Stimulated activated CD4-positive, alpha-beta T cell treated with anti-CD3 and anti-CD28 coated beads, Interleukin-1b, Interleukin-23, amount 100 ng/mL, for 4 hours (primary cell): ENCODE results near the gene PTN.

Experiments used
- DNase-seq, 2 donors: peaks; one replicate each; pipeline ENCODE4 v3.0.0-alpha.2; 2020; ENCODE audit warnings: low read depth in 2 of 2

Gene PTN

DNA sequence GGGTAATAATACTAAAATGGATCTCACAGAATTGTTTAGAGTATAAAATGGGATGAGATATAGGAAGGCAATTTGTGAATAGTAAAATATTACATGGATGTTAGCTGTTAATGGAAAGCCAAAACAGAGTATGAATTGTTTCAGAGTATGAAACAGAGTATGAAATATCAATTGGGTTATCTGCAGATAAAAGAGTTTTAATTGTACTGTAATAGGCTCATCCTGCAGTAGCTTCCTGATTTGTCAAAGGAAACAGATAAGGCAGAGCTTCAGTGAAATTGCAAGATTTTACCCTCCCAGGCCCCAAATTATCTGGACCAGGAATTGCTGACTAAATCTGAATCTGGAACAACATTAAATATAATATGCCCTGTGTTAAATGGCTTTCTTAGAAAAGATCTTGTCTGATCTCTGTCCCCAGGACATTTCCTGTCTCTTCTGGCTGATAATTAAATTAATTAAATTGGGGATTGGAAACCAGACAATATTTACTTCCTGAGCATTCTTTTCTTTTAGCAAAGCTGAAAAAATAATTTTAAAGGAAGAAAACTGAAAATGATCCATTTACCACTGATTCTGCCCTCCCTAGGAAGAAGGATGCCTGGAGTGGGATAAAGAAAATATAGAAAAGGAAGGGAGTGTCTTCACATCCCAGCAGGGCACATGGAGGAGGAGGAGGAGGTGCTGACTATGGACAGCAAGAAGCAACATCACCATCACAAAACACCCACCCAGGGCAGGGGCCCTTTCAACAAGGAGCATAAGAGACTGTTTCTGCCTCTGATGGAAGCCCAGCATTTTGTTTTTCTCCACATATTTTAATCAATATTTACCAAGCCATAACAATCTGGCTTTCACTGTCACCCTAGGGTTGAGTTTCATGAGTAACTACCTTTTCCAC is 18.5 kb downstream of the PTN start:
- no peak for DNase-seq

DNA sequence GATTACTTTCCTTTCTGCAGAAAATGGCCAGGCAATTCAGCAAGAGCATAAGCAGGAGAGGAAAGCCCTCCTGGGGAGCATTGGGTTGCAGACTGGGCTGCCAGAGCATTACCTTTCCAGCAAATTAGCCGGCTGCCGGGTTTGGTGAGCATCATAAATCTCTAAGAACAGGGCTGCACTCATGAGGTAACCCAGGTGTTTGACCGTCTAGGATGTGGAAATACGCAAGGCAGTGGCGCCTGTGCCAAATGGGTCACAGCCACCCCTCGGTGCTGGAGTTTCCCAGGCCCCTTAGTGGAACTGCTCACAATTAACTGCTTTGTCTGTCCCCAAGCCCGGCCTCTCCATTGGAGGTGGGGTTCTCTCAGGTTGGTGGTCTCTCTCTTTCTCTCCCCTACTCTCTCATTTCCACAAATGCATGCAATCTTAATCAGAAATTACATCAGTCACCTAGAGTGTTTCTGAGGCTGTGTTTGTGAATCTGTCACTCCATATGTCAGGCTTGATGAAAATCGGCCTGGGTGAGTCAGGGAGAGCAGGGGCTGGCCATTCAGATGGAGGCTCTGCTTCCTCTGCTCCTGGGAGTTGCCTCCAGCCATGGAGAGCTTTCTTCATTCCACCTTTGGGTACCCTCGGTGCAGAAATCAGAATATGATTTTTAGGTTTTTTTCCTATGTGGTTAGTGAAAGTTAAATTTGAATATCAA is 26.7 kb downstream of the PTN start:
- no peak for DNase-seq

DNA sequence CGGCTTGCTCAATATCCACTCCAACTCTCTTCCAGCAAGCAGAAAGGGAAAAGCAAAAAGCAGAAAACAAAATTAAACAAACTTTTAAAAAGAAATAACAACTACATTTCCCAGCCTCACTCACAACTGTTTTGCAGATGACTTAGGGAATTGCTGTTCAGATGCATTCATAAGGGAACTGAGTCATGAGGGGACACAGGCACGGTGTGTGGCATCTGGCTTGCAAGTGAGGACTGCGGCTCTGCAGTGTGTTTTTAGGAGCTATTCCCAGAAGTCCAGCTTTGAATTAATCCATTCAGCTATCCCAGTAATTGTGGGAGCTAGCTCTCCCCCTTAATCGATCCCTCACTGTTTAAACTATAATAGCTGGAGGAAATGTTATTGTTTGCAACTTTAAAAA is 30.3 kb downstream of the PTN start:
- DNase-seq = no peak

- DNase-seq = no peak
Observed at GRCh38 chr7:137306748-137307147, 36.8 kb downstream of the PTN start.

DNA sequence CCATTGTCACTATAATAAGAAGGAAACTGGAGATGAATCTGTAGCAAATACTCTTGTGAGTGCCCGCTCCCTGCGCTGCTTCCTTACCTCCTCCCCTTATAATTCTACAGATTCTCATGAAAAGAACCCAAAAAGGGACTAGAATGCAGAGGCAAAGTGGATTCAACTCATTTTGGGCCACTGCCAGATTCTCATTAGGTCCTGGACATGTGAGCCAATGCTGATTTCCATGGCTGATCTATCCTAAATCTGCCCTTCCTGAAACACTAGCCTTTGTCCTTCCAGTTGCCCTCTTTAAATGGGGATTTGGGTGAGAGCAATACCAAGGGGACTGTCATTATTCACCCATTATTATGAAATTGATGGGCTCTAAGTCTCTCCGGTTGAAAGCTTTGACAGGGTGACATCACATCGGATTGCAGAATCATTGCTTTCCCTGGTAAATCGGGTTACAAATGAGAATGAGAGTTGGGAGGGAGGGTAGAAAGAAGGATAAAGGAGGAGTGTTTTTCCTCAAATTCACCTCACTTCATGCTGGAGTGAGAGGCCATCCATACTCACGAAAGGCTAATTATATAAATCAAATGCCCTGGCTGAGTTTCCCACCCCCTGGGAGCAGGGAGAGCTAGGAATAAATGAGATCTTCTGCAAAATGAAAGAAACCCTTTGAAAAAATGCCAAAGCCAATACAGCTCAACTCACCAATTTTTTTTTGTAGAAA is 37.5 kb downstream of the PTN start:
- DNase-seq = no peak

GRCh38 chr7:137304624-137305235 is 38.8 kb downstream of the PTN start:
- DNase-seq = no peak

DNA sequence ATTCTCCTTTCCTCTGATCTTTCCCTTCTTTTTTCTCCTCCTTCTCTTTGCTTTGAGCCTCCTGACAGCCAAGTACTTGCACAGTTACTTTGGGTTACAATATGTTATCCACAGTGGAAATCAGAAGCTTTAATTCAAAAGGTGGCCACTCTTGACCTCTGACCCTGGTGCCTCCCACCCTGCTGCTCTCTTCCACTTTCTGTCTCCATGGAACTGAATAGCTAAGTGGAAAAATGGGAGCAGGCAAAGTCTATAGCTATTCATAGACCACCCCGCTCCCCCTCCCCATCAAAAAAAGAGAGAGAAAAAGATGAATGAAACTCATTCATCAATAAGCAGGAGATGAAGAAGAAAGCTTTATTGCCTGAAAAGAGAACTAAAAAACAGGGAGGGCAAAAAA is 39.4 kb downstream of the PTN start:
- DNase-seq = no peak

DNA sequence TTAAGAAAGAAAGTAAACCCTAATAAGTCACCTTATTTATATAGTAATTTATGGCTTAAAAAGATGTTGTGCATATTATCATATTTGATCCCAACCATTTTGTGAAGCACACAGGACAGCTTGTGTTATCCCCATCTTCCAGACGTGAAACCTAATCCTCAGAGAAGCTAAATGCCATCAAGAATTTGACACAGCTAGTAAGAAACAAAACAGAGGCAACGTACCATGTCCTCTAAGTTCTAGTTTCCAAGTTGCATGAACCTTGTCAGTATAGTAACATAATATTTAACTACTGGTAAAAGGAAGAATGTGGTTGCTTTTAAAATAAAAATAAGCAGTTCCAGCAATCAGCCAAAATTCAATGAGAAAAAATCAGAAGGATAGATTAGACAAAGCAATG is 41.5 kb downstream of the PTN start:
- DNase-seq = no peak

DNA sequence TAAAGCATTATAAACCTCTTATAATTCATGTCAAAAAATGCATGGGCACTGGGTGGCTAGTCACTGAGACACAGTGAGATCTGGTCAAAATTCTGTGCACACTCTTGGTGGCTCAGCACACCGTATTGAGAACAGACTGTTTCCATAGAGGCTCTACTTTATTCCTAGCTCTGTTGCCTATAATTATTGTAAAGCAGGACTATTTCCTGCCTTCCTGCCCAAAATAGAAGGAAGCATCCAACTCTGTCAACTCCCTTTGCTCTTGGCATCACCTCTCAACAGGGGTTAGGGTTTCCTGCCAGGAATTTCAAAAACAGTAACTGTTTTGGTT is 45.1 kb downstream of the PTN start:
- DNase-seq = no peak

DNA sequence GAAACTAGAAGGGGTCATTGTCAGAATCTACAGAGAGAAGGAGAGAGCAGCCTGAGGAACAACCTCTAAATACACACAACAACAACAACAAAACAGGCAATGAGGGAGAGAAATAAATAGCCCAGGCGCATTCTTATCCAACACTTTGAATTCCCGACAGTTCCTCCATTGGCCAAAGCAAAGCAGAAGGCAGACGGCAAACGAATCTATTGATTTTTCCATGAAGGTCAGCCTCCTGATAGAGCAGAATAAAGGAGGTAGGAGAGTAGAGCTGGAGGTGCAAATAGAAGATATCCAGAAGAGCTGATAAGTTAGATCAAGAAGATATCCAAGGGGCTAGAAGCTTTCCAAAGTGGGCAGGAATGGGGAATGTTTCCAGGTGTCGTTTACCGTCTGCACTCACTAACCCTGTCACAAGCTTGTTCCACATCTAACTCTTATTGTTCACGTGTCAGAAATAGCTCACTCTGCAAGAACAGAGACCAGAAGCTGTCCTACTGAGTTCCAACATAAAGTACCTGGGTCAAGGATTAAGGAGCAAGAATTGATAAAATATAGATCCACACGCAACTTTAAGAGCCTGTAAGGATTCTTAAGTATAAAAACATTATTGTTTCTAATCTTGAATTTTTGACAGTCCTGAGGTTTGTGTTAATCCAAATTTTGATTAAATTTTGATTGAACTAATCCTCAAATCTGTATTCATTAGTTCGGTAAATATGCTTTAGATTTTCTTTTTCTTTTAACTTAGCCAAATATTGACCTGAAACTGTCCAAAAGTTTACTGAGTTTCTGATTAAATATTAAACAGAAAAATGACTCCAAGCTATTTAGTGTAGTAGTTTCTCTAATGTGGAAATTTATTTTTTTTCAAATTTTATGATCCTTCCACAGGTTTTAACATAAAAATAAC is 45.7 kb downstream of the PTN start:
- DNase-seq = no peak

DNA sequence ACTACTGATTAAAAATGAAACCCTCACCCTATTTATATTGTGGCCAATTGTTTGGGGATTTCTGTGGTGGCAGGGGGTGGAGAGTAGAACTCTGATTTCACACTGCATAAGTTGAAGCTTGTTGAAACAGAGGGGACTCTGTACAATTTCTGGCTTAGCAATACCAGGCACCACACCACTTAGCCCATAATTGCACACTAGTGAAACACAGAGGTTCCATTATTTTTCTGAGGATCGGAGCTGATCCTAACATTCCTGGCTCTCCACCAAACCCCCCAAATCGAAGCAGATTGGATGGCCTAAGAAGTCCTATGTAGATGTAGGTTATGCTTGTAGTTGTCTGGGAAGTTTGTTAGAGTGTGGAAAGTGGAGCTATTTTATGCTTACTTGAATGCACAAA is 47.0 kb downstream of the PTN start:
- no peak for DNase-seq

- DNase-seq = no peak
Observed at GRCh38 chr7:137295739-137296324, 47.7 kb downstream of the PTN start.

GRCh38 chr7:137289101-137289500 is 54.4 kb downstream of the PTN start:
- no peak for DNase-seq

GRCh38 chr7:137287651-137288258 is 55.8 kb downstream of the PTN start:
- no peak for DNase-seq

GRCh38 chr7:137283153-137283552 is 60.4 kb downstream of the PTN start:
- no peak for DNase-seq

GRCh38 chr7:137282043-137282442 is 61.5 kb downstream of the PTN start:
- no peak for DNase-seq

- DNase-seq = no peak
Observed at GRCh38 chr7:137276189-137276588, 67.3 kb downstream of the PTN start.

DNA sequence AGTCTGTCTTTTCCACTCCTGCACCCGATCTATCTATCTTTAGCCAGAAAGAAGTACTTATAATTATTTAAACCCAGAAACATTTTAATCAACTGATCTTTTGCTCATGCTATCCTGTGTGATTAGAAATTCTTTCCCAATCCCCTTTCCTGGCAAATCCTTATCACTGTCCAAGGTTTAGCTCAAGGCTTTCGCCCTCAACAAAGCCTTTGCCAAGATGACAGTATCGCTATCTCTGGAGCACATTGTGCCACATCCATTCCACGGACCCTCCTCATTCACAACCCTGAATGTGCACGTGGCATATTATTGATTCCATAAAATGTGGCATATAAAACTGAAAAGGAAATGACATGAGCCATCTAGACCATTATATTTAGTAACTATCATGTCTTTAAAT is 71.3 kb downstream of the PTN start:
- DNase-seq = no peak

DNA sequence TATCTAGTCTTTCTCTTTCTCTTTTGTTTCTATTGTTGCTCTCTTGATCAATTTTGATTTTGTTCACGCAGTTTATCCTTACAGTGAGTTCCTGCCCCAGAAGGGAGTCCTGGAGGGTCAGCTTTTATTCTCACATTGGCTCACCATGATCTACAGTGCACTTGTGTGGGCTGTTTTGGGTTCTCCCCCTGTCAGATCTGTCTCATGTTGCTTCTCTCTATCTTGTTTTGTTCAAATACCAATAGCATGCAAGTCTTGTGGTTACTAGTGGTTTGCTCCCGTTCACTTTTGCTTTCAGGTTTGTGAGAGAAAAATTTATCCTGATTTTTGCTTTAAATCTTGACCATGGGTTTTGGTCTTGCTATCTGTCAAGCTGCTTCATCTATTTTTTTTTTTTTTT is 74.3 kb downstream of the PTN start:
- DNase-seq = no peak
